Measurements from ENCODE around the gene TTC21B.

DNA sequence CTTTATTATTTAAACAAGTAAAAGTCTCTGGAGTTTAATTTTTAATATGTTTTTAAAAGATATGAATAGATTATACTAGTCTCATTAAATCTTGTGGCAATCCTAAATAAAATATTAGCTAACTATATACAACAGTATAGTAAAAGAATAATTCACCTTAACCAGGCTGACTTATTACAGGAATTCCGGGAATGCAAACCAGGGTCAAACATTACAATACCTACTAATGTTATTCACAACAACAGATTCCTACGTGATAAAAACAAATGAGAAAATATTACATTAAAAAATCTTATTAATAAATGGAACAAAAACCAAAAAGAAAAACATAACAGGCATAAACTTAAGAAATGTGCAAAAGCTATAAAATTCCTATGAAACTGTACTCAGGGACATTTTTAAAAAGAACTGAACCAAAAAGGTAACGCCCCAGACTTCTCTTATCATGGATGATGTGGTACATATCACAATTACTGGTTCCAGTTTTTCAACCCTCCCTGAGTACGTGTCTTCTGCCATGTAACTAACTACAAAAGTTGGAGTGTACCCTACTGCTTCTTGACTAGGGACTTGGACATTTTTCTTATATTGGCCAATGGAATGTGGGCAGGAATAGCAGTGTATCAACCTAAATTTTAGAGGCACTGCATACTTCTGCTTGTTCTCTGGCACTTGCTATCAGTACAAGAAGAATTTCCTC, 20.2 kb downstream of the TTC21B start:
- no peak for TF ChIP-seq POLR2AphosphoS5 (IDR thresholded peaks at IDR 0.05)
- no peak for TF ChIP-seq POLR2A (IDR thresholded peaks at IDR 0.05)

Data from suprapubic skin (tissue), 4 donors.